HG03139 (cell line): Measurements from ENCODE around the gene NPPB.

Source experiments
- ATAC-seq: cut with Tn5 transposase; IDR thresholded peaks from one replicate; pipeline ENCODE4 v1.9.1; 2021; ENCODE audit not compliant: unreplicated experiment

Gene NPPB

GRCh38 chr1:11836955-11837766 is 21.6 kb downstream of the NPPB start:
- no peak for ATAC-seq

DNA sequence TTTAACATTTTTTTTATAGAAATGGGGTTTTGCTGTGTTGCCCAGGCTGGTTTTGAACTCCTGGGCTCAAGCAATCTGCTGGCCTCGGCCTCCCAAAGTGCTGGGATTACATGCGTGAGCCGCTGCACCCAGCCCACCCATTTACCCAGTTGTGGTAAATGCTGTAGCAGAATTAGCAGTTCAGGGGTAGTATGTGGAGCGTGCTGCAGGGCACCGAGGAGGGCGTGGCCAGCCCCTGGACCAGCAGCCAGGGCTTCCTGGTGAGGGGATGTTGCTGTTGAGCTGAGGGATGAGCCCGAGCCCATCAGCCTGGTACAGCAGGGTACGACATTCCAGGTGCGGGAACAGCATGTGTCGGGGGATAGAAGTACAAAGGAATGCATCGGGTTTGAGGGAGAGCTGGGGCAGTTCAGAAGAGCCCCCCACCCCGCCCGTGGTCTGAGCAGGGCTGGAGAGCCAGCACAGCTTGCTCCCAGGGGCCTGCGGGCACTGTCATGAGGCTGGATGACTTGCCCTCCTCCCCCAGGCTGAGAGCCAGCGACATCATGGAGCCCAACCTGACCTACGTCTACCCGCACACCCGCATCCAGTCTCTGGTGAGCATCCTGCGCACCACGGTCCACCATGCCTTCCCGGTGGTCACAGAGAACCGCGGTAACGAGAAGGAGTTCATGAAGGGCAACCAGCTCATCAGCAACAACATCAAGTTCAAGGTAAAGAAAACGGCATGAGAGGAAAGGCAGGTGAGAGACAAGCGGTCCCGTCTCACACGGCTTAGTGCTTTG is 23.1 kb downstream of the NPPB start:
- no peak for ATAC-seq

- no peak for ATAC-seq
Observed at GRCh38 chr1:11833900-11834299, 24.8 kb downstream of the NPPB start.

DNA sequence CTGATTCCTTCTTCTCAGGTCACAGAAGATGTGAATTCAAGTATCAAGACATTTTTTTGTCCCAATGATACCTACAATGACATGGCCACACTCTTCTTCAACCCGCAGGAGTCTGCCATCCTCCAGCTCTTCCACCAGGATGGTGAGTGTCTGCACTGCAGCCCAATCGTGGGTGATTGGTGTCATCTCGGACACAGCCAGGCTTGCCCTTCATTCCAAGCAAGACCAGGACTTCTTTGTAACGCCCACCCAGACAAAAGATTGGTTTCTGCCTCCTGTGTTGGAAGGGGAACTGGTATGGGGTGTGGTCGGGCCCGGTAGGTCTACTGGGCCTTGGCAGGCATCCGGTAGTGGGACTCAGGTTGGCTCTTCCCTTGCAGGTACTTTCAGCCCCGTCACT is 25.2 kb downstream of the NPPB start:
- ATAC-seq, result no peak

DNA sequence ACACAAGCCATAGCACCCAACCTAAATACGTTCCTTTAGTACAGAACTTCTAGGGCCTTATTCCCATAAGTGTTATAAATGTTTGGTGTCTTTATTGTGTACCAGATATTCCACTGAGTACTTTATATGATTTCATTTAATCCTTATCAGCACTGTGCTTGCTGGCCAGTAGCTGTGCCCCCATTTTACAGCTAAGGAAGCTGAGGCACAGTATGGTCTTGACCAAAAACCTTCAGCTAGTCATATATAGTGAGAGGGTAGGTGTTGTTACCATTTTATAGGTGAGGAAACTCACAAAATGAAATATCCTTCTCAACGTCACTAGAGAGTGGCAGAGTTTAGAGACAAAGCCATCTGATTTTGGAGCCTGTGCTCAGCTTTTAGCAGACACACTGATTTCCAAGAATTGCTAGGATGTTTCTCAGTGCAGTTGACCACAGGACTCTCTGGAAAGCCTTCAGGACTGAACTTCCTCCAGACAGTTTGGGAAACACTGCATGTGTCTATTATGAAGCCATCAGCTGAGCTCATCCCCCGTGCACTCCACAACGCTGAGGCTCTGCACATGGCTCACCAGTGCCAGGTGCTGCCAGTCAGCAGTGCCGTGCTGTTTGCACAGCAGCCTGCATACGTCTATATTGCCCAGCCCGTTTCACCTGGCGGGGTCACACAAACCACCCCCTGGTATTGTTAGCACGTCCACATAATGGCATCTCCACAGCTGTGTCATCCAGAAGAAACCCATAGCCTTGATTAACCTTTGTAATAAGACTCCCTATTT is 26.6 kb downstream of the NPPB start:
- no peak for ATAC-seq

- no peak for ATAC-seq
Observed at GRCh38 chr1:11828511-11828910, 30.2 kb downstream of the NPPB start.

- ATAC-seq, result no peak
Observed at GRCh38 chr1:11826946-11827345, 31.8 kb downstream of the NPPB start.

GRCh38 chr1:11825131-11825530 is 33.6 kb downstream of the NPPB start:
- ATAC-seq, result no peak

GRCh38 chr1:11823366-11824137 is 35.2 kb downstream of the NPPB start:
- no peak for ATAC-seq

- ATAC-seq, result no peak
Observed at GRCh38 chr1:11822091-11822490, 36.7 kb downstream of the NPPB start.

DNA sequence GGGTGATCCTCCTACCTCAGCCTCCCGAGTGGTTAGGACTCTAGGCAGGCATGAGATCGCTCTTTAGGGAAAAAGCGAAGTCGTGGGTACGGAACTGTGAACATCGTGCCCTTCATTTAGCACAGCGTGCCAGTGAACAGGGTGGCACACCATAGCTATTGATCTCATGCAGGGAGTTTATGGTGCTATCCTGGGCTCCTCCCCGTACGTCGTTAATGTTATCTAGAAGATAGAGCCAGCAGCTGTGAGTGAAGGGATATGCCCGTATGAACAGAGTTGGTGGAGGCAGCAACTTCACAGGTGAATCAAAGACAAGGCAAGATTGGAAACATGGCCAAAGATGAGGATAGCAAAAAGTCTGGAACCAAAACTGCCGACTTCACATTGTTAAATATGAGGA is 41.6 kb downstream of the NPPB start:
- no peak for ATAC-seq

GRCh38 chr1:11813021-11813420 is 45.7 kb downstream of the NPPB start:
- ATAC-seq, result no peak
